Measurements from ENCODE around the gene ERO1B.
"Not testable (repeated sequence)": the region's sequence is repeated elsewhere in the genome, so short reads cannot be mapped to it uniquely, and the experiment has no call there.

Gene ERO1B

DNA sequence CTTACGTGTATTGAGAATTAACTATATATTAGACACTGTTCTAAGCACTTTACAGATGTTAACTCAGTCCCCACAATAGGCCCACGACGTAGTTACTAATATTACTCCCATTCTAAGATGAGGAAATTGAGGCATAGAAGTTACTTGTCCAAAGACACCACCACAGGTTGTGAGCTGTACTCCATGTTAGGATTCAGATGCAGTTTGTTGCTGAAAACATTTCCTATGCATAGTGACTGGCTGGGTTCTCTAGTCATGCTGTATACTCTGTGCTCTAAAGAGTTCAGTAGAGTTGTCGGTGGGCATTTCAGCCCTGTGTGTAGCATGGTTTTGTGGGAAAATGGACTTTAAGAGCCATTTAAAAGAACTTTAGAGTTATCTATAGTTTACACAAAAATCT lies 74.2 kb downstream of the ERO1B start:
- Histone ChIP-seq H3K9me3 (ENCODE audit: insufficient read depth, low read depth, low read length) (no peaks in the 10 kb centered on the region; the same call in 1 of the 2 replicates), H3K27me3 (ENCODE audit: insufficient read depth, low read length) (no peaks in the 10 kb centered on the region), H3K27ac (ENCODE audit: low read length) (no peak overlapping the region), H3K4me1 (ENCODE audit: insufficient read depth, low read length) (peaks cover 5% of the 10 kb centered on the region; the same call in 1 of the 2 replicates), H3K36me3 (ENCODE audit: insufficient read depth, low read depth, low read length) (no peaks in the 10 kb centered on the region), H3K4me3 (ENCODE audit: low read length) (no peak overlapping the region), H3K9ac (ENCODE audit: low read depth, low read length) (no peak overlapping the region)

DNA sequence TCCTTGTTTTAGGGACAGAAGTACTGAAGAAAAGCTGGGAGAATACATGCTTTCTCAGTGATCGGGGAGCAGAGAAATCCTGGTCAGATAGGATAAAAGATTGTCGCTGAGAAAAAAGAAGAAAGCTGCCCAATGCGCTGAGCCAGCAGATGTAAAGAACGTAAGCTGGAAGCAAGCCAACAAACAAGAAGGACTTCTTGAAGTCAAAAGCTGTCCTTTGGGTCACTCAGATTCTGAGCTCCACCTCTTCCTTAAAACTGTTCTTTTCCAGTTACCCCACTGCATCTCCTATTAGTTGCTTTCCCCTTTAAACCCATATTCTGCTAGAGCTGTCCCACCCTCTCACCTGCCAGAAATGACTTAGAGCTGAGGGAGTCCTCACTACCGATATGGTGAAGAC lies 74.6 kb downstream of the ERO1B start:
- Histone ChIP-seq H3K27me3 (ENCODE audit: insufficient read depth, low read length) (no peaks in the 10 kb centered on the region), H3K9me3 (ENCODE audit: insufficient read depth, low read depth, low read length) (no peaks in the 10 kb centered on the region; the same call in 1 of the 2 replicates), H3K4me3 (ENCODE audit: low read length) (no peak overlapping the region), H3K27ac (ENCODE audit: low read length) (no peak overlapping the region), H3K36me3 (ENCODE audit: insufficient read depth, low read depth, low read length) (no peaks in the 10 kb centered on the region), H3K4me1 (ENCODE audit: insufficient read depth, low read length) (peaks cover 5% of the 10 kb centered on the region; the same call in 1 of the 2 replicates), H3K9ac (ENCODE audit: low read depth, low read length) (no peak overlapping the region)

DNA sequence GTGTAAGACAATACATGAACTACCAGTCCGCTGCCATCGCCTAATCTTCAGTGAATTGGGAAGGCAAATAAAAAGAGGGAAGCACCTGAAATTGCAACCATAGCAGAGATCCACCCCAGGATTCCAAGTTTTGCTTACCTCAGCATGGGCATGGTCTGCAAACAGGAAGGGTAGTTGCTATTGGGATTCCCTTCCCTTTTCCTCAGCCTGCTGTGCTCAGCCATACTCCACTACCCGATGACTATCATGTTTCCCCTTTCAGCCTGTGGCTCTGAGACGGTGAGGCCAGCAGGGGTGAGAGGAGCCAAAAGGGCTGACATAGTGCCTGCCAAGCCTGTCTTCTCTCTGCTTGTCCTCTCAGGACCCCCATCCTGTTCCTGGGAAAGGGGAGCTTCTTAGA lies 75.2 kb downstream of the ERO1B start:
- no peaks in the 10 kb centered on the region; the same call in 1 of the 2 replicates for H3K9me3 ChIP-seq (ENCODE audit: insufficient read depth, low read depth, low read length)
- H3K4me1 ChIP-seq (ENCODE audit: insufficient read depth, low read length), result peaks cover 5% of the 10 kb centered on the region; the same call in 1 of the 2 replicates
- no peak overlapping the region for H3K4me3 ChIP-seq (ENCODE audit: low read length)
- H3K27me3 ChIP-seq (ENCODE audit: insufficient read depth, low read length), result no peaks in the 10 kb centered on the region
- H3K27ac ChIP-seq (ENCODE audit: low read length), result no peak overlapping the region
- no peaks in the 10 kb centered on the region for H3K36me3 ChIP-seq (ENCODE audit: insufficient read depth, low read depth, low read length)
- H3K9ac ChIP-seq (ENCODE audit: low read depth, low read length), result no peak overlapping the region

DNA sequence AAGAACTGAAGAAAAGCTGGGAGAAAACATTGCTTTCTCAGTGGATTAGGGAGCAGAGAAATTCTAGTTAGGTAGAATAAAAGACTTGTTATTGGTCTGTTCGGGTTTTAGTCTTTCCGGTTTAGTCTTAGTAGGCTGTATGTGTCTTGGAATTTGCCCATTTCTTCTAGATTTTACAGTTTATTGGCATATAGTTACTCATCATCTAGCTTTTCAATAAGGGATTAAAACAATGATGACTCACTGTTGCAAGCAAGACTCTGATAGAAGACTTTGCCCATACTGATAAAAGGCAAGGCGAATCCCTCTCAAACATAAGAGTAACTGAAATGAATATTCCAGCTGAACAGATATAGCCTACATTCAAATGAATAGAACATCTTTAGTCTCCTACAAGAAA lies 77.1 kb downstream of the ERO1B start:
- no peaks in the 10 kb centered on the region for H3K27me3 ChIP-seq (ENCODE audit: insufficient read depth, low read length)
- H3K27ac ChIP-seq (ENCODE audit: low read length), result no peak overlapping the region
- no peak overlapping the region for H3K4me3 ChIP-seq (ENCODE audit: low read length)
- no peaks in the 10 kb centered on the region for H3K36me3 ChIP-seq (ENCODE audit: insufficient read depth, low read depth, low read length)
- H3K9me3 ChIP-seq (ENCODE audit: insufficient read depth, low read depth, low read length), result peaks cover 7% of the 10 kb centered on the region
- H3K9ac ChIP-seq (ENCODE audit: low read depth, low read length), result no peak overlapping the region
- H3K4me1 ChIP-seq (ENCODE audit: insufficient read depth, low read length), result peaks cover 5% of the 10 kb centered on the region; the same call in 1 of the 2 replicates

DNA sequence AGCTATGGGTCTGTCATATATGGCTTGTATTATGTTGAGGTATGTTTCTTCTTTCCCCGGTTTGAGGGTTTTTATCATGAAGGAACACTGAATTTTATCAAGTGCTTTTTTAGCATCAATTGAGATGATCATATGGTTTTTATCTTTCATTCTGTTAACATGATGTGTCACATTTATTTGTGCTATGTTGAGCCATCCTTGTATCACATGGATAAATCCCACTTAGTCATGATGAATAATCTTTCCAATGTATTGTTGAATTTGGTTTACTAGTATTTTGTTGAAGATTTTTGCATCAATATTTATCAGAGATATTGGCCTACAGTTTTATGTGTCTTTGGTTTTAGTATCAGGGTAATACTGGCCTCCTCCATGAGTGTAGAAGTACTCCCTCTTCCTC lies 77.7 kb downstream of the ERO1B start:
- H3K36me3 ChIP-seq (ENCODE audit: insufficient read depth, low read depth, low read length), result no peaks in the 10 kb centered on the region
- H3K9me3 ChIP-seq (ENCODE audit: insufficient read depth, low read depth, low read length), result peaks cover 7% of the 10 kb centered on the region
- H3K4me1 ChIP-seq (ENCODE audit: insufficient read depth, low read length), result peaks cover 5% of the 10 kb centered on the region; the same call in 1 of the 2 replicates
- H3K27ac ChIP-seq (ENCODE audit: low read length), result no peak overlapping the region
- no peak overlapping the region for H3K9ac ChIP-seq (ENCODE audit: low read depth, low read length)
- no peaks in the 10 kb centered on the region for H3K27me3 ChIP-seq (ENCODE audit: insufficient read depth, low read length)
- no peak overlapping the region for H3K4me3 ChIP-seq (ENCODE audit: low read length)

DNA sequence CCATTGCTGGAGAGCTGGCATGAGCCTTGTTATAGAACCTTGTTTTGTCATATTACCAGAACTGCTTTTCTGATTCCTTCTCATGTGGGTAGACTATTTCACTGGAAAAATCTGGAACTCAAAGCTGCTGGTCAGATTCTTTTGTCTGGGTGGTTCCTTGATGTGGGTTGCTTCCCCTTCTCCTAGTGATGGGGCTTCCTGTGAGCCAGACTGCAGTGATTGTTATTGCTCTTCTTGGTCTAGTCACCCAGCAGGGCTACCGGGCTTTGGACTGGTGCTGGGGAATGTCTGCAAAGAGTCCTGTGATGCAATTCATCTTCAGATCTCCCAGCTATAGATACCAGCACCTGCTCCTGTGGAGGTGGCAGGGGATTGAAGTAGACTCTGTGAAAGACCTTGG lies 80.0 kb downstream of the ERO1B start:
- Histone ChIP-seq H3K9ac (ENCODE audit: low read depth, low read length) (no peak overlapping the region), H3K4me3 (ENCODE audit: low read length) (no peak overlapping the region), H3K27ac (ENCODE audit: low read length) (no peak overlapping the region), H3K27me3 (ENCODE audit: insufficient read depth, low read length) (no peaks in the 10 kb centered on the region), H3K9me3 (ENCODE audit: insufficient read depth, low read depth, low read length) (peaks cover 7% of the 10 kb centered on the region), H3K36me3 (ENCODE audit: insufficient read depth, low read depth, low read length) (no peaks in the 10 kb centered on the region), H3K4me1 (ENCODE audit: insufficient read depth, low read length) (peaks cover 5% of the 10 kb centered on the region; the same call in 1 of the 2 replicates)

DNA sequence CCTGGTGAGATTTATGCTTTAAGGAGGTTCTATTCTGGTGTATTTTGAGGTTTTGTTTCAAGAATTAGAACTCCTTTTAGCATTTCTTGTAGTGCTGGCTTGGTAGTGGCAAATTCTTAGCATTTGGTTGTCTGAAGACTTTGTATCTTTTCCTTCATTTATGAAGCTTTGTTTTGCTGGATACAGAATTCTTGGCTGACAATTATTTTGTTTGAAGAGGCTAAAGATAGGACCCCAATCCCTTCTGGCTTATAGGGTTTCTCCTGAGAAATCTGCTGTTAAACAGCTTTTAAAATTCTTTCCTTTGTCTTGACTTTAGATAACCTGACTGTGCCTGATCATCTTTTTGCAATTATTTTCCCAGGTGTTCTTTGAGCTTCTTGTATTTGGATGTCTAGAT lies 80.8 kb downstream of the ERO1B start:
- Histone ChIP-seq H3K27me3 (ENCODE audit: insufficient read depth, low read length) (no peaks in the 10 kb centered on the region), H3K27ac (ENCODE audit: low read length) (no peak overlapping the region), H3K9ac (ENCODE audit: low read depth, low read length) (no peak overlapping the region), H3K36me3 (ENCODE audit: insufficient read depth, low read depth, low read length) (no peaks in the 10 kb centered on the region), H3K4me3 (ENCODE audit: low read length) (no peak overlapping the region), H3K4me1 (ENCODE audit: insufficient read depth, low read length) (no peaks in the 10 kb centered on the region), H3K9me3 (ENCODE audit: insufficient read depth, low read depth, low read length) (peaks cover 7% of the 10 kb centered on the region)

DNA sequence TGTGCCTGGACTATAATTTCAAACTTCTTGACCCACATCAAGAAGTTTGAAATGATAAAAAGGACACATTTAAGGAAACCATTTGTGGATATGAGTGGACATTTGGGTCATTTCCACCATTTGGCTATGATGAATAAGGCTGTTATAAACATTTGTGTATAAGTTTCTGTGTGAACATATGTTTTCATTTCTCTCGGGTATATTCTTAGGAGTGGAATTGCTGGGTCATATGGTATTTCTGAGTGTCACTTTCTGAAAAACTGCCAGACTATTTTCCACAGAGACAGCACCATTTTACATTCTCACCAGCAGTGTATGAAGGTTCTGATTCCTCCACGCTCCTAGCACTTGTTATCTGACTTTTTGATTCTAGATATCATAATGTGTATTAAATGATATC lies 88.6 kb downstream of the ERO1B start:
- Histone ChIP-seq H3K27ac (ENCODE audit: low read length) (no peak overlapping the region), H3K4me1 (ENCODE audit: insufficient read depth, low read length) (no peaks in the 10 kb centered on the region), H3K27me3 (ENCODE audit: insufficient read depth, low read length) (no peaks in the 10 kb centered on the region), H3K9me3 (ENCODE audit: insufficient read depth, low read depth, low read length) (no peaks in the 10 kb centered on the region), H3K36me3 (ENCODE audit: insufficient read depth, low read depth, low read length) (no peaks in the 10 kb centered on the region), H3K4me3 (ENCODE audit: low read length) (no peak overlapping the region), H3K9ac (ENCODE audit: low read depth, low read length) (no peak overlapping the region)

DNA sequence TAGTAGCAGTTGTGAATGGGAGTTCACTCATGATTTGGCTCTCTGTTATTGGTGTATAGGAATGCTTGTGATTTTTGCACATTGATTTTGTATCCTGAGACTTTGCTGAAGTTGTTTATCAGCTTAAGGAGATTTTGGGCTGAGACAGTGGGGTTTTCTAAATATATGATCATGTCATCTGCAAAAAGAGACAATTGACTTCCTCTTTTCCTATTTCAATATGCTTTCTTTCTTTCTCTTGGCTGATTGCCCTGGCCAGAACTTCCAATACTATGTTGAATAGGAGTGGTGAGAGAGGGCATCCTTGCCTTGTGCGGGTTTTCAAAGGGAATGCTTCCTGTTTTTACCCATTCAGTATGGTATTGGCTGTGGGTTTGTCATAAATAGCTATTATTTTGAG lies 93.7 kb downstream of the ERO1B start:
- not testable (repeated sequence) for H3K4me3 ChIP-seq (ENCODE audit: low read length); H3K27ac ChIP-seq (ENCODE audit: low read length); H3K9ac ChIP-seq (ENCODE audit: low read depth, low read length); H3K36me3 ChIP-seq (ENCODE audit: insufficient read depth, low read depth, low read length); H3K4me1 ChIP-seq (ENCODE audit: insufficient read depth, low read length); H3K27me3 ChIP-seq (ENCODE audit: insufficient read depth, low read length); H3K9me3 ChIP-seq (ENCODE audit: insufficient read depth, low read depth, low read length)

DNA sequence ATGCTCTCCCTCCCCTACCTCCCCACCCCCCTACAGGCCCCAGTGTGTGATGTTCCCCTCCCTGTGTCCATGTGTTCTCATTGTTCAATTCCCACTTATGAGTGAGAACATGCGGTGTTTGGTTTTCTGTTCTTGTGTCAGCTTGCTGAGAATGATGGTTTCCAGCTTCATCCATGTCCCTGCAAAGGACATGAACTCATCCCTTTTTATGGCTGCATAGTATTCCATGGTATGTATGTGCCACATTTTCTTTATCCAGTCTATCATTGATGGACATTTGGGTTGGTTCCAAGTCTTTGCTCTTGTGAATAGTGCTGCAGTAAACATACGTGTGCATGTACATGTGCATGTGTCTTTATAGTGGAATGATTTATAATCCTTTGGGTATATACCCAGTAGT lies 95.3 kb downstream of the ERO1B start:
- H3K9me3 ChIP-seq (ENCODE audit: insufficient read depth, low read depth, low read length); H3K27ac ChIP-seq (ENCODE audit: low read length); H3K4me1 ChIP-seq (ENCODE audit: insufficient read depth, low read length); H3K36me3 ChIP-seq (ENCODE audit: insufficient read depth, low read depth, low read length); H3K4me3 ChIP-seq (ENCODE audit: low read length); H3K27me3 ChIP-seq (ENCODE audit: insufficient read depth, low read length); H3K9ac ChIP-seq (ENCODE audit: low read depth, low read length): not testable (repeated sequence)

DNA sequence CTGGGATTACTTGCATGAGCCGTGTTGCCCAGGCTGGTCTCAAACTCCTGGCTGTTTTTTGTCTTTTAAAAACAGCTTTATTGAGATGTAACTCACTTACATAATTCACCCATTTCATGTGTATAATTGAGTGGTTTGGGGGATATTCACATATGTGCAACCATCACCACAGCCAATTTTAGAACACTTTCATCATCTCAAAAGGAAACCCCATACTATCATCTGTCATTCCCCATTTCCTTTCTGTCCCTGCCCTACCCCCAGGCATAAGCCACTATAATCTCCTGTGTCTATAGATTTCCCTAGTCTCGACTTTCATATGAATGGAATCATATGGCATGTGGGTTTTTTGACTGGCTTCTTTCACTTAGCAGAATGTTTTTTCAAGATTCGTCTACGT lies 96.1 kb downstream of the ERO1B start:
- no peak overlapping the region for H3K4me3 ChIP-seq (ENCODE audit: low read length)
- H3K36me3 ChIP-seq (ENCODE audit: insufficient read depth, low read depth, low read length), result peaks cover 7% of the 10 kb centered on the region; the same call in 1 of the 2 replicates
- no peaks in the 10 kb centered on the region for H3K27me3 ChIP-seq (ENCODE audit: insufficient read depth, low read length)
- H3K4me1 ChIP-seq (ENCODE audit: insufficient read depth, low read length), result no peaks in the 10 kb centered on the region
- H3K9me3 ChIP-seq (ENCODE audit: insufficient read depth, low read depth, low read length), result no peaks in the 10 kb centered on the region
- no peak overlapping the region for H3K9ac ChIP-seq (ENCODE audit: low read depth, low read length)
- H3K27ac ChIP-seq (ENCODE audit: low read length), result no peak overlapping the region

DNA sequence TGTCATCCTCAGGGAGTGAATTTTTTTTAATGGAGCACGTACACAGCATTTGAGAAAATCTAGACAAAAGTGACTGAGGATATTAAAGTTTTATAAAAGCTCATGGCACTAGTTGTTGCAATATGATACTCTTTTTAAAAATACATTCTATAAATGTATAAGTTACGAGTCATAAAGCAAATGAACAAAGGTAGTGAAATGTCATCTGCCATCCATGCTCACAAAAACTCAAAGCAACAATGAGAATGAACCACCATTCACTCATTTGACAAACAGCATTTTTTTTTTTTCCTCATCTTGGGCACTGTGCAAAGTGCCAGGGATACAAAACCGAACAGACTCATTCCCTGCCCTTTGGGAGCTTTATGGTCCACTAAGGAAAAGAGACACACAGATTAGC lies 100.7 kb downstream of the ERO1B start:
- Histone ChIP-seq H3K27me3 (ENCODE audit: insufficient read depth, low read length) (no peaks in the 10 kb centered on the region), H3K36me3 (ENCODE audit: insufficient read depth, low read depth, low read length) (peaks cover 7% of the 10 kb centered on the region; the same call in 1 of the 2 replicates), H3K9ac (ENCODE audit: low read depth, low read length) (no peak overlapping the region), H3K4me3 (ENCODE audit: low read length) (no peak overlapping the region), H3K9me3 (ENCODE audit: insufficient read depth, low read depth, low read length) (no peaks in the 10 kb centered on the region), H3K4me1 (ENCODE audit: insufficient read depth, low read length) (no peaks in the 10 kb centered on the region), H3K27ac (ENCODE audit: low read length) (no peak overlapping the region)

DNA sequence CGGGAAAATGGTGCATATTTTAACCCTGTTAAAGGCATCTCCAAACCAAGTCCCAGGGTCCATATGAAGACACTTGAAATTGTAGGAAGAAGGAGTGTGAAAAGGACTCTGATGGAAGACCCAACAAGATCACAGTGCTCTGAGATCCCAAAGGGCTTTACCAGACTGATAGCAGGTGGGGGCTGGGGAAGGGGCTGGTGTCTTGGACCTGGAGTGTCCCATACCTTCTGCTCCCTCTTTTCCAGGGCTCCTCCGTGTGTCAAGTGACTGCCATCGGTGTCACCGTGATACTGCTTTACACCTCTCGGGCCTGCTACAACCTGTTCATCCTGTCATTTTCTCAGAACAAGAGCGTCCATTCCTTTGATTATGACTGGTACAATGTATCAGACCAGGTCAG lies 102.1 kb downstream of the ERO1B start:
- H3K36me3 ChIP-seq (ENCODE audit: insufficient read depth, low read depth, low read length), result peaks cover 7% of the 10 kb centered on the region; the same call in 1 of the 2 replicates
- H3K4me1 ChIP-seq (ENCODE audit: insufficient read depth, low read length), result no peaks in the 10 kb centered on the region
- H3K9ac ChIP-seq (ENCODE audit: low read depth, low read length), result no peak overlapping the region
- no peaks in the 10 kb centered on the region for H3K9me3 ChIP-seq (ENCODE audit: insufficient read depth, low read depth, low read length)
- no peaks in the 10 kb centered on the region for H3K27me3 ChIP-seq (ENCODE audit: insufficient read depth, low read length)
- H3K4me3 ChIP-seq (ENCODE audit: low read length), result no peak overlapping the region
- H3K27ac ChIP-seq (ENCODE audit: low read length), result no peak overlapping the region
